Middle frontal gyrus (tissue), 1 donor: ENCODE measurements around the gene GSS.

Experiments used
- DNase-seq: peaks from one replicate; pipeline ENCODE4 v3.0.0-alpha.2; 2015; ENCODE audit warnings: low spot score; ENCODE audit errors: extremely low spot score

GSS gene

DNA sequence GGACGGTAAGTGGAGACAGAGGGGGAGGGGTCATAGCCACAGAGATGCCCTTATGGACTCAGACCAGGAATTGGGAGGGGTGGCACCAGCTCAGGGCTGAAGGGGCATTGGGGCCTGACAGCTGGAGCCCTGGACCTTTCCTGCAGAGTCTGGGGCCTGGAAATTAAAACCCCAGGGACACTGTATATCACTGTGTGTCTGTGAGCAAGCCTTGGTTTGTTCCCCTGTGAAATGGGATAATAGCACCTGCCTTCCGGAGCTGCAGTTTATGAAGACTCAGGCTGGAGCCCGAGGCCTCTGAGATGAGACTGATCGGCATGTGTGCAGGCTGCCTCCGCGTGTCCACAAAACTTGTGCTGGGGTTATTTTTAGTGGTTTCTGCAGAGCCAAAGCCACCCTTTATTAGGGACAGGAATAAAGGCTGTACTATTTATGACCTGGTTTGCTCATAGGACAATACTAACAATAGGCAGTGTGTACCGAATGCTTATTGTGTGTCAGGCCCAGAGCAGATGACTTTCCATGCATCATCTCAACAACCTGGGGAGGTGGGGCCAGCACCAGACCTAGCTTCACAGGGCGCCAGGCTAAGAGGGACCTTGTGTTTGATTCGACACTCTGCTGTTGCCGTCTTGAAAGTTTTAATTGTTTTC lies 22.6 kb upstream of the GSS start:
- DNase-seq, result no peak

DNA sequence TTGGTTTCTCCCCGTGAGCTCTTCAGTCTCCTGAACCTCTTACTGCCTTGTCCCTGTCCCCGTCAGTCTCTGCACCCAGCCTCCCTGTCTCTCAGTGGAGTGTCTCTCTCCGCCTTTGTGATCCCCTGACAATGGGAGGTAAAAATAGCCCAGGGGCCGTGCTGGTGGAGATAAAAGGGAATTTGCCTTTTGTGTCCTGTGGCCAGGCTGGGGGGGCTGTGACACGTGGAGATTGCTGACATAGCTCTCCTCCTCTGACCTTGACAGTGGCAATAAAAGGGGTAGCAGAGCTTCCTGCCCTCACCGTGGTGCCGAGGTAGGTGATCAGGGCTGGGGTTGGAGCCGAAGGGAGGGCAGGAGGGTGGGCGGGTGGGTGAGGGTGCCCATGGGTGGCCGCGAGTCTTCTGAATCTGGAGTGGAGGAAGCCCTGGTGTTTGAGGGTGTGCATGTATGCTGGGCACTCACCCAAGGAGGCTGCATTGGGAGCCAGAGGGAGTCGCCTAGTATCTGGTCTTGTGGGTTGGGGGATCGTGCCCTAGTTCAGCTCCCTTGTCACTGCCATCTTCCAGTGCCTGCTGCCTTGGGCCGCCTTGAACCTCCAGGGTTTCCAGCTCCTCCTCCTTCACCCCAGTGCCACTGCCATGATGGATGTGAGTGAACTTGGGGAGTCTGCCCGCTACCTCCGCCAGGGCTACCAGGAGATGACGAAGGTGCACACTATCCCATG lies 21.9 kb upstream of the GSS start:
- DNase-seq, result no peak

DNA sequence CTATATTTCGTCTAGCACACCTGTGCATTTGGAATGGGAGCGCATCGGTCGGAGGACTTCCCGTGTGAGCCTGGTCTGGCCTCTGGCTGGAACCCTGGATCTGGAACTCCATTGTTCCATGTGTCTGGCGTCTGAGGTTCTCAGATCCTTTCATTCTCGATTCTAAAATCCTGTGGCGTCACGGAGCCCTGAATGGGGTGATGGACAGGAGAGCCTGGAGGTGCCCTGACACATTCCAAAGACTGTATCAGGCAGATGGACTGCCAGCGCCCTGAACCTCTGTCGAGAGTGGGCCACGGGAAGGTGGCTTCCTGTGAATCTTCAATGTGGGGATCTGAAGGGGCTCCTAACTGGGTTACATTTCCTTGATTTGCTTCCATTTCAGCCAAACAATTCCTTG lies 20.7 kb upstream of the GSS start:
- DNase-seq, result no peak

DNA sequence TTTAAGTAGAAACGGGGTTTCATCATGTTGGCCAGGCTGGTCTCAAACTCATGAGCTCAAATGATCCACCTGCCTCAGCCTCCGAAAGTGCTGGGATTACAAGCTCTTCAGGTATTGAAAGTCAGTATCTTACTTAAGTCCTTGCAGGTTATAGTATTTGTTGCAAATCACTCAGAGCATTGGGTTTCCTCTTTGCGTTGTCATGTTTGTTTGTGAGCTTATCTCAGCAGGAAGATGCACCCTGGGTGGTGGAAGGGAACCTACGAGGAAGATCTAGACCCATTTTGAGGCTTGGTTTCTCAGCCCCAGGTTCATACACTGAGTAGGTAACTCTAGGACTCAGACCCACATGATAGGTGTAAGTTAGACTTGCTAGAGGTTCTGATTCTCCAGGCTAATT lies 18.6 kb upstream of the GSS start:
- no peak for DNase-seq

DNA sequence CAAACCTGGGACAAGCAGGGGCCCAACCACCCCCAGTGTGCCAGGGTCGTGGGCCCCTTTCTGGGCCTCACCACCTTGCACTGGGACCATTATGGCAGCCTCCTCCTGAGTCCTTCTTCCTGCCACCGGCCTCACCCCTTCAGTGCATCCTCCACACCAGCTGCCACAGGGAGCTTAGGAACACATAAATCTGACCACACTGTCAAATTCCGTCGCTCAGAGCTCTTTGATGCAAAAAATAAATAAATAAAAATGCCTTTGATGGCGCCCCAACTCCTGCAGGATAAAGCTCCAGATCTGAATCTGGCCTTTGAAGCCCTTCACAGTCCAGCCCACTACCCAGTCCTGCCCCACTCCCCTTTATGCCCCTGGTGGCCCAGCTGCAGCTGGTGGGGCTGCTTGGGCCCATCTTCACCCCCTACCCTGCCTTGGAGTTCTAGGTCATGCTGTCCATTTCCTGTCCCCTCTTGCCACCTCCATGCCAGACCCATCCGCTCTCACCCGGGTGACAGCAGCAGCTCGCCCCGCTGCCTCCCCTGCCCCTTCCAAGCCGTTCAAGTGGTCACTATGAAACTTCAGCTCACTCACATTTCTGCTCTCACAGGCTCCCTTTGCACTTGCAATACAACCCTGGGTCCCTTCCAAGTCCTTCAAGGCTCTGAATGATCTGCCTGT lies 16.1 kb upstream of the GSS start:
- DNase-seq, result no peak

DNA sequence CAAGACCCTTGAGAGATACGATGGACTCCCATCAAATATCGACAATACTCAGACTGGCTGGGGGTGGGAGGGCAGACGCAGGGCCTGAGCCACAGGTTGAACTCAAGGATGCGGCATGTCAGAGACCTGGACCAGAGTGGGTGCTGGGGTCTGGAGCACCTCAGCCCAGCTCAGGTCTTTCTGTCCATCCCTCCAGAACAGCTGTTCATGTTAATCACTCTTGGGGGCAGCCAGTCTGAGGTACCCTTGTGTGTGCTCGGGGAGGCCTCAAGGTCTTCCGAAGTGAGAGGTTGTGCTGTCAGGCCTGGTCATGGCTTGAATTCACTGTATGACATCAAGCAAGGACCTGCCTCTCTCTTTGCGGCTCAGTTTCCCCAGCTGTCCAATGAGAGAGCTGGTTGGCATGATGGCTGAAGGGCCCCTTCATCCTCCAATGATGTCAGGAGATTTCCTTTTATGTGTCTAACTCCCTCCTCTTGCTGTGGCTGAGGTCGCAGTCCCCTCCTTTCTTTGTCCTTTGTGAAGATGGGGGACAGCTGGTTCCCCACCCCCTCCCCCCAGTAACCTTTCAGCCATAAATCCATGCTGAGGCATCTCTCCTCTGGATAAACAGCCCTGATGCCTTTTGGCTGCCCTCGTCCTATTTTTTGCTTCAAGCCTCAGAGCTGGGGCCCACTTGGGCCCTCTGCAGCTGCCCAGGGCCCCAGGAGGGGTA lies 15.4 kb upstream of the GSS start:
- no peak for DNase-seq

DNA sequence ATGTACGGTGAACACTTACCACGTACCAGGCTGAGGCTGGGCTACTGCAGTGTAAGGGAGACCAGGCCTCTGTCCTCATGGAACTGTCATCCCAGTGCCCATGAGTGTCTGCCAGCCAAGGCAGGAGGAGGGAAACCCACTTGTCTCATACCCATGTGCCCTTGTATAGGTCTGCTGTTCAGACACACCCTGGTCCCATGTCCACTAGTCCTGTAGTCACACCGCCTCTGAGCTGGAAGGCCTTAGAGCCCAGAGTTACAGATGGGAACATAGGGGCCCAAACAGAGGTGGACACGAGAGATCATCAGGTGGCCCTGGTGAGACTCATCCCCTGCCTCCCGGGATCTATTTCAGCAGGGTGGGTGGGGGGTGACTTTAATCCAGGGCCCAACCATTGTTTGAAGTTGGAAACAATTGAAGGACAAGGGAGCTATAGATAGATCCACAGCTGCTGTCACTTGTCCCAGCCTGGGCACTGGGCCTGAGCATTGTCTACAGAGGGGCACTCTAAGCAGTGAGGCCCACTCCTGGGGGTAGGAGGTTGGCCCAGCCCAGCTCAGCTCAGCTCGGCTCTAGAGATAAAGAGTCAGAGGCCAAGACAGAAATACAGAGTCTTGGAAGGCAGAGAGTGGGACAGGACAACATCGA lies 14.7 kb upstream of the GSS start:
- DNase-seq, result peak; percentile 38

DNA sequence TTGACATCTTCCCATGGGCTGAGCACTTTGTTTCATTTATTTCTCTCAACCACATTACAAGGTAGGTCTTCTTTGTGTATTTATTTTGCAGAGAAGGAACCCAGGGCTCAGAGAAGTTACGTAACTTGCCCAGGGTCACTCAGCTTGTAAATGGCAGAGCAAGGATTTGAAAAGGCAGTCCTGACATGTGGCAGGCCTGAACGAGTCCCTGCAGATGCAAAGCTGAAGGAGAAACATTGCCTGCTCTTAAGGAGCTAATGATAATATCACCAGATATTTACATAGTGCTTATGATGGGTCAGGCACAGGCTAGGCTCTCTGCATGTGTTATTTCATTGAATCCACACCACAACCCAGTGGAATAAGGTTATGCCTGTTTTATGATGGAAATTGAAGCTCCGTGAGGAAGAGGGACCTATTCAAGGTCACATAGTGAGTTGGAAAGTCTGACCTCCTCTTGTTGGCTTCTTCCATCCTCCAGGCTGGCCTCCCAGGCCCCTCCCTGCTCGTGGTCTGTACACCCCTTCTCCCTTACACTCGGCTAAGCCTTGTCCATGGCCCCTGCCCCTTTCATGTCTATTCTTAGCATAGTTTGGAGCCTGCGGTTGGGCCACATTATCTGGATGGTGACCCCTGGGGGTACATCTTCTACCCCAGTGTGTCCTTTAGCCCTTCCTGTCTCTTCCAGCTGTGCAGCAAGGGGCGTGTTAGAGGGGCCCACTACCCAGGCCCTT lies 12.6 kb upstream of the GSS start:
- DNase-seq, result no peak

DNA sequence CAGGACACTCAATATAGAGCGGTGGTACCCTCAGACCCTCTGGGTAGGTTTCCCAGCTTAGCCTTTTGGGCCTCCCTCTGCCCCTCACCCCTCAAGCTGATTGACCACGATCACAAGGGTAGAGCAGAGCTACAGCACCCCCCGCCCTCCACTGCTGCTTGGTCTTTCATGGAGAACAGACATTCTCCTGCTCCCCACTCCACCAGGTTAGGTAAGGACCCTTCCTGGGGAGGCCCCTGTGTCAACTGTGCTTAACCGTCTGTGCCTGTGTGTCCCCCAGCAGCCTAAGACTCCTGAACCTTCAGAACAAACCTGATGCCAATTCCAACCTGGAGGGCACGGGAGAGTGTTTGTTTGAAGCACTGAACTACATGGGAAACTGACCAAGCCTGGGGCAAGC lies 11.8 kb upstream of the GSS start:
- no peak for DNase-seq

DNA sequence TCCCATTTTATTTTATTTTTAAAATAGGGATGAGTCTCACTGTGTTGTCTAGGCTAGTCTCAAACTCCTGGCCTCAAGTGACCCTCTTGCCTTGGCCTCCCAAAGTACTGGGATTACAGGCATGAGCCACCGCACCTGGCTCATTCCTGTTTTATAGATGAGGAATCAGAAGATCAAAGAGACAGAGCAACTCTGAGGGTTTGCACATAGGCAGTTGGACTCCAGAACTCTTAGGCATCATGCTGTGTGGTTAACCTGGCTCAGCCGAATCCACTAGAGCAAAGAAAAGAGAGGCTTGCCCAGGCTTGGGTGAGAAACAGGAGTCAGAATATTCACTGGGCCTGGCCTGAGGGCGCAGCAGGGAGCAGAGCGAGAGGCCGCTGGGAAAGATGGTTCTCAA lies 9.4 kb upstream of the GSS start:
- no peak for DNase-seq

DNA sequence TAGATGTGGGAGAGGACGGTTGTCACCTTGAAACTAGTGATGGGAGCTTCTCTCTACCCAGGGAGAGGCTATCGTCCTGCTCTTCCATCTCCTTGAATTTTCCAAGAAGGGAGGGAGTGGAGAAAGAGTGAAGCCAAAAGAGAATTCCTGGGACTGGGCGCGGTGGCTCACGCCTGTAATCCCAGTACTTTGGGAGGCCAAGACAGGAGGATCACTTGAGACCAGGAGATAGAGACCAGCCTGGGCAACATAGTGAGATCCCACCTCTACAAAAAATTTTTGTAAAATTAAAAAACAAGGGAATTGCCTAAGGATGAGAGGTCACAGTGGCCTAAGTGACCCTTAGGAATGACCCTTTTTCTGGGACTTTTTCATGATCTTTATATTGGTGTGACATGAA lies 8.9 kb upstream of the GSS start:
- no peak for DNase-seq

DNA sequence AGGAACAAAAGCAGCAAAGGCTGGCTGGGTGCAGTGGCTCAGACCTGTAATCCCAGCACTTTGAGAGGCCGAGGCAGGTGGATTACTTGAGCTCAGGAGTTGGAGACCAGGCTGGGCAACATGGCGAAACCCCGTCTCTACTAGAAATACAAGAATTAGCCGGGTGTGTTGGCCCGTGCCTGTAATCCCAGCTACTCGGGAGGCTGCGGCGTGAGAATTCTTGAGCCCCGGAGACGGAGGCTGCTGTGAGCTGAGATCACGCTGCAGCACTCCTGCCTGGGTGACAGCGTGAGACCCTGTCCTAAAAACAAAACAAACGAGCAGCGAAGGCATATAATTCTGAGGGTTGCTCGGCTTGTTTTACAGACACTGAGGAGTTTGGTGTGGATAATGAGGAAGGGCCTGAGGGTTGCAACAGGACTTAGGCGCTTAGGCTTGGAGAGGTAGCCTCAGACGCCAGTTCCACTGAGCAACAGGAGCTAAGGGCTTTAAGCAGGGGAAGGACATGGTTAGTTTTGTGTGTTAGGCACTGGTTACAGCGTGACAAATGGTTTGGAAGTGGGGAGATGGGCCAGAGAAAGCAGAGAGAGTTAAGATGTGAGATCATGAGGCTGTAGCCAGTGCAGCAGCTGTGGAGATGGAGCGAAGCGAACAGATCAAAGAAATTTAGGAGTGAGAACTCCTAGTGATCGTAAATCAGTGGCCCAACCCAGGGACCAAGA lies 1.3 kb upstream of the GSS start:
- no peak for DNase-seq

DNA sequence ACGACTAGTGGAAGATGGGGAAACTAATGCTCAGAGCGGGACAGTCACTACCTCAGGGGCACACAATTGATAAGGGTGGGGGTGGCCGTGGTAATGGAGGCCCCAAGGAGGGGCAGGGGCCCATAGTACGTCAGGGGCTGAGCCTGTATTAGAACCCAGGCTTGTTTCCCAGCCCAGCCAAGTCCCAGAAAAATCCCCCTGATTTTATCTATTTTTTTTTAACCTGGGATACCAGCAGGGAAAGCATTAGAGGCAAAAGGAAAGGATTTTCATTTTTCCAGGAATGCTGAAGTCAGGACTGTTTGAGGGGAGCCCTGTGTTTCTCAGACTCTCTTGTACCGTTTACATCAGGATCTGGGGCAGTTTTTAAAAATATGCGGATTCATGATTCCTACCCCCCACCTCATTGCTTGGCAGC lies 444 bp upstream of the GSS start:
- DNase-seq, result no peak

DNA sequence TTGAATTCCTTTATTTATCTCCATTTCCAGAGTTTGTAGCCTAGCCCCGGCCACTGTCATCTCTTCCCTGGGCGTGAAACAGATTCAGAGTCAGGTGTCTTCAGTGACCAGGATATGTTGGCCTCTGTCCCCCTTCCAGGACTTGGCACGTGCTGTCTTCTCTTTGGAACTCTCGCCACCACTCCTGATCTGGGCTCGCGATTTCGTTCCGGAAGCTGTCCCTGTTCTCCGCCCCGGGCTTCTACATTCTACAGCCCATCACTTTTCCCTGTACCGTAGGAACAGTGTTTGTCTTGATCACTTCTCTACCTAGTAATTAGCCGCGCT lies 739 bp downstream of the GSS start:
- DNase-seq, result no peak

DNA sequence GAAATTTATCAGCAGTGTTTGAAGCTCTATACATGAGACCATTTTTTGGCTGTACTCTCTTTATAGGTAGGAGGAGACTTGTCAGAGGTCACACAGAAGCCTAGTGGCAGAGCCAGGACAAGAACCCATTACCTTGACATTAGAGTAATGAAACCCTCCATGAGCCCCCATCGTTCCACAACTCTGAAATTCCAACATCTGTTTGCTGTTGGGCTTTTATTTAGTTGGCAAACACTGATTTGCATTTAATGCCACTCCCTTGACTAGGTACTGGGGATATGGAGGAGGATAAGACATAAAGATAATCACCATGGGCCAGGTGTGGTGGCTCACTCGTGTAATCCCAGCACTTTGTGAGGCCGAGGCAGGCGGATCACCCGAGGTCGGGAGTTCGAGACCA lies 1.6 kb downstream of the GSS start:
- DNase-seq, result no peak

DNA sequence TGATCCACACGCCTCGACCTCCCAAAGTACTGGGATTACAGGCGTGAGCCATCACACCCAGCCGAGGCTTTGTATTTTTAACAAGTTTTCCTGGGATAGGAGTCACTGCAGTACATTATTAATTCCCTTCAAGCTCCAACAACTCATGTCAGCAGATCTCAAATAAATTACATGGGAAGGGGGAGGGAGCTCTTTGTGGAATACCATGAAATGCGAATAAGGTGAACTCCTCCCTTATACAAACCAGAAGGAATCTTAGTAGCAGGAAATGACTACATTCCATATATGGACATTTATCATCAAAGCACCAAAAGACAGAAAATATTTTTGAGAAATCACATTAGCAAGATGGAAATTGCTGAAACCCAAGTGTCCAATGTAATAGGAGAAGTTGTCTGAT lies 2.9 kb downstream of the GSS start:
- DNase-seq, result no peak

DNA sequence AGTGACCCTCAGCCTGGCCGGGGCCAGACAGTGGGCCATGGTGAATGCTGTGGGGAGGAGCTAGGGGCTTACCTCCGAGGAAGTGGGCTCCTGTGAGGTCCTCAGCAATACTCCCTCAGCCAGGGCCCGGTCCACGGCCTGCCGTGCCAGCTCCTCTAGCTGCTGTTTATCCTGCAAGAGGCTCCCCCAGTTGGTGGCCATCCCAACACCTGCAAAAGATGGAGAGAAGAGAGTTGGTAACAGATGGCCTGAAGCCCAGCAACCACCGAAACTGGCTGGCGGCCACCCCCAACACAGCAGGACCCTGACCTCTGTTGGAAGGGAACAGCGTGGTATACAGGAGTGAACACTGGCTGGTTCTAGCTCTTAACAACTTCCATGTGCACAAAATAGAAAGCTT lies 4.0 kb downstream of the GSS start:
- DNase-seq, result no peak

DNA sequence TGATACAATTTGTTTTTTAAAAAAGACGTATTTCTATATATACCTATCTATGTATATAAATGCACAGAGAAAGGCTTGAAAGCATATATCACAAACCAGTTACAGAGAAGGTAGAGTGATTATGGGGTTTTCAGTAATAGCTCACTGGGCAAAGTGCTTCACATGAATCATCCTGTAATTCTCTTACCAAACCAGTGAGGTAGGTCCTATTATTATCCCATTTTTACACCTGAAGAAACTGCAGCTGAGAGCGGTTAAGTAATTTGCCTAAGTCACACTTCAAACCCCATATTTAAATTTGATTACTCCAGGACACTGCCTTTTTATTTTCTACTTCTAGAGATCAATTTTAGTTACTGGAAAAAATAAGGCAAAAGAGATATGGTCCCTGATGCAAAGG lies 4.4 kb downstream of the GSS start:
- no peak for DNase-seq

DNA sequence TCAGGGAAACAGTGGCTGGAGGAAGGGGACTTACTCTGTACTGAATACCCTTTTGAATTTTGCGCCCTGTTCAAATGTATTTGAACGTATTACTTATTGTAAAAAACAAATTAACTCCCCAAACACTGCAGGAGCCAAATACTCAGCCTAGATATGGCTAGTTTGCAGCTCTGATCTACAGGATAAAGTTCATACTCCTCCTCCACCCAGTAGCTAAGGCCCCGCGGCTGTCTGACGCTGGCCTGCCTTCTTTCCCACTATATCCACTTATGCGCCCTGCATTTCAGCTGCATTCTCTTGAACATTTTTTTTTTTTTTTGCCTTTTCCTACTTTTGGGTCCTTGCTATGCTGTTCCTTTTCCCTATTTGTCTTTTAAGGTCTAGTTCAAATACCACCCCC lies 6.5 kb downstream of the GSS start:
- no peak for DNase-seq

DNA sequence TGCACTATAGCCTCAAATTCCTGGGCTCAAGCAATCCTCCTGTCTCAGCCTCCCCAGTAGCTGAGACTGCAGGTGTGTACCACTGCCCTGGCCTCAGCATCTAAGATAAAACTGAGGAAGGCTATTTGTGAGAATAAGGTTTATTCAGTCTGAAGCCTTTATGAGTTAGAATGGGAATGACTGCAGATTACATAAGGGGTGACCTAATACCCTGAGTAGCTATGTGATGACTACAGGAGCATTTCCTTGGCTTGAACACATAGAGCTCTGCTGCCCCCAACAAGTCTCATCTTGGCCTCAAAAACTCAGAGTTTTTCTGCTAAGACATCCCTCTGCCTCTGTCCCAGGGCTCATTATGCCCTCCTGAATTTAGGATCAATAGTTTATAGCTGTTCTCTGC lies 7.6 kb downstream of the GSS start:
- DNase-seq, result no peak

DNA sequence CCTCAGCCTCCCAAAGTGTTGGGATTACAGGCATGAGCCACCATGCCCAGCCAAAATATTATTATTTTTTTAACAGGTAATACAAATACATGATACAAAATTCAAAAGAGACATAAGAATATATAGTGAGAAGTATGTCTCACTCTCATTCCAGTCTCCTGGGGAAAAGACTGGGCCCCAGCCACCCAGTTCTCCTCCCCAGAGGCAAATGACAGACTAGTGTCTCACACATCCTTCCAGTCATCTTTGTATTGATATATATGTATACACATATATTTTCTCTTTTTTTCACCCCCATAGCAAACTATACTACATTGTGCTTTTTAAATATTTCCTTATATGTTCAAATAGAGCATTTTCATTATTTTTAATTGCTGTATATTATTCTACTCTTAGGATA lies 8.3 kb downstream of the GSS start:
- no peak for DNase-seq
